ENCODE results near the gene RAMACL.

Gene RAMACL

DNA sequence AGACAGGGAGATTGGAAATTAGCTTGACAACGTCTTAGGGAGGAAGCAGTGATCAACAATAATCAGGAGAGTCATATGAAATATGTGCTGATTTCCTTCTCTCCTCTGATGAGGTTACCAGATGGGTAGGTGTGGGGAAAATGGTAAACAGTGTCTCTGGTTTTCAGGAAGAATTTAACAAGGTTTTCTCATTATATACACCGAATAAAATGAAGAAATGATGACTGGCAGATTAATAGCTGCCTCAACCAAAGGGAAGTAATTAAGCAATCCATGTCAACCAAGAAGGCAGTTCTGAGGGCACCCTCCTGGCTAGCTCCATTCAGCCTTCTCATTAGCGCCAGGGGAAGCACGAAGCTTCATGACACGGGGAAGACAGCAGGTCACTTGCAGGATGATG, 12.7 kb upstream of the RAMACL start:
- no peaks in the 10 kb centered on the region for H3K9me3 ChIP-seq (ENCODE audit: low read length)
- peaks cover 10% of the 10 kb centered on the region; the same call in 1 of the 2 replicates for H3K27me3 ChIP-seq (ENCODE audit: insufficient read depth, low read length)
- H3K4me1 ChIP-seq (ENCODE audit: insufficient read depth, low read length, severe bottlenecking): no peaks in the 10 kb centered on the region
- H3K79me2 ChIP-seq (ENCODE audit: insufficient read depth, low read length): no peaks in the 10 kb centered on the region
- no peaks in the 10 kb centered on the region for H3F3A ChIP-seq (ENCODE audit: insufficient read depth, low read length)
- no peak overlapping the region for H3K27ac ChIP-seq (ENCODE audit: low read depth, low read length, poor library complexity, severe bottlenecking)
- H4K20me1 ChIP-seq (ENCODE audit: insufficient read depth, low read length): no peaks in the 10 kb centered on the region
- H3K4me2 ChIP-seq (ENCODE audit: low read length): no peak overlapping the region
- no peaks in the 10 kb centered on the region for H3K36me3 ChIP-seq (ENCODE audit: insufficient read depth, low read length)
- no peak for TF ChIP-seq EZH2 (IDR thresholded peaks at IDR 0.05; ENCODE audit: borderline replicate concordance, low read length)
- TF ChIP-seq, protein P1, sequence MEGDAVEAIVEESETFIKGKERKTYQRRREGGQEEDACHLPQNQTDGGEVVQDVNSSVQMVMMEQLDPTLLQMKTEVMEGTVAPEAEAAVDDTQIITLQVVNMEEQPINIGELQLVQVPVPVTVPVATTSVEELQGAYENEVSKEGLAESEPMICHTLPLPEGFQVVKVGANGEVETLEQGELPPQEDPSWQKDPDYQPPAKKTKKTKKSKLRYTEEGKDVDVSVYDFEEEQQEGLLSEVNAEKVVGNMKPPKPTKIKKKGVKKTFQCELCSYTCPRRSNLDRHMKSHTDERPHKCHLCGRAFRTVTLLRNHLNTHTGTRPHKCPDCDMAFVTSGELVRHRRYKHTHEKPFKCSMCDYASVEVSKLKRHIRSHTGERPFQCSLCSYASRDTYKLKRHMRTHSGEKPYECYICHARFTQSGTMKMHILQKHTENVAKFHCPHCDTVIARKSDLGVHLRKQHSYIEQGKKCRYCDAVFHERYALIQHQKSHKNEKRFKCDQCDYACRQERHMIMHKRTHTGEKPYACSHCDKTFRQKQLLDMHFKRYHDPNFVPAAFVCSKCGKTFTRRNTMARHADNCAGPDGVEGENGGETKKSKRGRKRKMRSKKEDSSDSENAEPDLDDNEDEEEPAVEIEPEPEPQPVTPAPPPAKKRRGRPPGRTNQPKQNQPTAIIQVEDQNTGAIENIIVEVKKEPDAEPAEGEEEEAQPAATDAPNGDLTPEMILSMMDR (IDR thresholded peaks at IDR 0.05; ENCODE audit: low read length): no peak
- no peak overlapping the region for H3K4me3 ChIP-seq (ENCODE audit: low read depth, low read length, poor library complexity, severe bottlenecking)
- no peak overlapping the region for H3K9ac ChIP-seq (ENCODE audit: low read length)
- H2AFZ ChIP-seq (ENCODE audit: low read length): no peak overlapping the region
- H3K9me2 ChIP-seq (ENCODE audit: low read depth, low read length): no peaks in the 10 kb centered on the region

DNA sequence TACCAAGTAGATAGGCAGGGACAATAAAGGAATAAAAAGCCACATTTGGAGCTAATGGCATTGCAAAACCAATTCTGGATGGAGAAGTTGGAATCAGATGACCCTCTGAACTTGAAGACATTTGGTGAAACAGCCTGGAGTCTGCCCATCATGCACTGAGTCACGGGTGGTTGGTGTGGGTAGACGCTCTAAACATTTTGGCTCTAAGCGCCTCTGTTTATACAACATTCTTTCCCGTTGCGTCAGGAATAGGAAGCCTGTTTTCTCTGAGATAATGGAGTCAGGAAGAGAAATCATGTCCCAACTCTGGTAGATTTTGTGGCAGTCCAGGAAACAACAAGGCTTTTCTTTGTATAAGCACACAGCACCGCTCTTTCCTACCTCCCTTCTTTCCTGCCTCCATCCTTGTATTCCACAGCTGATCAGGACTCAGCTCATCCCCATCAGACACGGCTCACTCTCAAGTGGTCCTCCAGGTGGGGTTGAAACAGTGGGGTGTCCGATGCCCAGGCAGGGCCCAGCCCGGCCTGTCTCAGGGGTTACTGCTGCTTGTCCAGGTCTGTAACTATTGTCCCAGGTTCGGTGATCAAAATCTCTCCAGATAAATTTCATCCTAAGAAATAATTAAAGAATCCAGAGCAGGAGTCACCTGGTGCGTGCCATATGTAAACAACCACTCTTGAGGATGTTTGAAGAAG, 12.1 kb upstream of the RAMACL start:
- no peaks in the 10 kb centered on the region for H3F3A ChIP-seq (ENCODE audit: insufficient read depth, low read length)
- H3K4me2 ChIP-seq (ENCODE audit: low read length): no peak overlapping the region
- TF ChIP-seq, protein P1 (IDR thresholded peaks at IDR 0.05; ENCODE audit: low read length): no peak
- no peak for TF ChIP-seq EZH2 (IDR thresholded peaks at IDR 0.05; ENCODE audit: borderline replicate concordance, low read length)
- no peak overlapping the region for H3K4me3 ChIP-seq (ENCODE audit: low read depth, low read length, poor library complexity, severe bottlenecking)
- H3K27ac ChIP-seq (ENCODE audit: low read depth, low read length, poor library complexity, severe bottlenecking): no peak overlapping the region
- no peaks in the 10 kb centered on the region for H3K36me3 ChIP-seq (ENCODE audit: insufficient read depth, low read length)
- no peak overlapping the region for H3K9ac ChIP-seq (ENCODE audit: low read length)
- H4K20me1 ChIP-seq (ENCODE audit: insufficient read depth, low read length): no peaks in the 10 kb centered on the region
- H3K4me1 ChIP-seq (ENCODE audit: insufficient read depth, low read length, severe bottlenecking): no peaks in the 10 kb centered on the region
- H3K79me2 ChIP-seq (ENCODE audit: insufficient read depth, low read length): no peaks in the 10 kb centered on the region
- peaks cover 10% of the 10 kb centered on the region; the same call in 1 of the 2 replicates for H3K27me3 ChIP-seq (ENCODE audit: insufficient read depth, low read length)
- H3K9me3 ChIP-seq (ENCODE audit: low read length): no peaks in the 10 kb centered on the region
- no peaks in the 10 kb centered on the region for H3K9me2 ChIP-seq (ENCODE audit: low read depth, low read length)
- H2AFZ ChIP-seq (ENCODE audit: low read length): no peak overlapping the region

DNA sequence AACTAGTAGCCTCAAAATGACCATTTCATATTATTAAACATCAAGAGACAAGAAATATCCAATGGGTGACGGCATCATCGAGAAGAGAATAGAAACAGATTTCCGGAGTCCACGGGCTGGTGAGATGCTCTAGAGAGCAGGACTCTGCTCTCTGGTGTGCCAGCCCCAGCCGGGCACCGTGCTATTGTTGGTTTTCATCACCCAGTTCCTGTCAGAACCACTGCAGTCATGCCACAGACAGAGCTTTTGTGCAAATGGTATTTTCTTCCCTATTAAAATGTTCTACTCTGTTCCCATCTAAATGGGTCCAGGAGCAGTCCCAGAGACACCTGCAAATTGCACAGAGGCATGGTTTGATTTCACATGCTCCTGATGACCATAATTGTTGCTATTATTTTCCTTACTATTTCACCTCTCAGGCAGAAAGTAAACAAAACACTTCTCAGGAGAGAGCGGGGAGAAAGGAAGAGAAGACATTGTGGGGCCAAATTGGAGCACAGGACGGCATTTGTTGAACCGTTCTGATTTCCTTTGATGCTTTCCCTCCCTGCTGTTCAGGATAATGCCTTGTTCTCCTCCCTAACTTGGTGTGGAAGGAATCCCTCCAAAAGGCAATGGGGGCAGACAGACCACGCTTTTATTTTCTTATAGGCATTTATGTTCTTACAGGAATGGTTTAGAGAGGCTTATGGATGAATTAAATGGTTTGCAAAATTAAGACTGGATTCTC, 11.4 kb upstream of the RAMACL start:
- no peak overlapping the region for H2AFZ ChIP-seq (ENCODE audit: low read length)
- H3K4me1 ChIP-seq (ENCODE audit: insufficient read depth, low read length, severe bottlenecking): no peaks in the 10 kb centered on the region
- no peaks in the 10 kb centered on the region for H4K20me1 ChIP-seq (ENCODE audit: insufficient read depth, low read length)
- H3K27ac ChIP-seq (ENCODE audit: low read depth, low read length, poor library complexity, severe bottlenecking): no peak overlapping the region
- H3K4me2 ChIP-seq (ENCODE audit: low read length): no peak overlapping the region
- no peaks in the 10 kb centered on the region for H3K9me2 ChIP-seq (ENCODE audit: low read depth, low read length)
- TF ChIP-seq, protein P1 (IDR thresholded peaks at IDR 0.05; ENCODE audit: low read length): no peak
- TF ChIP-seq EZH2 (IDR thresholded peaks at IDR 0.05; ENCODE audit: borderline replicate concordance, low read length): no peak
- H3K79me2 ChIP-seq (ENCODE audit: insufficient read depth, low read length): no peaks in the 10 kb centered on the region
- H3K27me3 ChIP-seq (ENCODE audit: insufficient read depth, low read length): peaks cover 6% of the 10 kb centered on the region; the same call in 1 of the 2 replicates
- H3K4me3 ChIP-seq (ENCODE audit: low read depth, low read length, poor library complexity, severe bottlenecking): no peak overlapping the region
- no peaks in the 10 kb centered on the region for H3K9me3 ChIP-seq (ENCODE audit: low read length)
- H3K9ac ChIP-seq (ENCODE audit: low read length): no peak overlapping the region
- no peaks in the 10 kb centered on the region for H3F3A ChIP-seq (ENCODE audit: insufficient read depth, low read length)
- no peaks in the 10 kb centered on the region for H3K36me3 ChIP-seq (ENCODE audit: insufficient read depth, low read length)

Data from OCI-LY1 (cell line).